Mucosa of descending colon (tissue), 3 donors: ENCODE data around the gene CROT. TPM values are rescaled to one million over a fixed set of nuclear protein-coding genes. Genes with fewer than 3 reads are reported as not detected.

Source experiments
- ATAC-seq: fragments of 200-7000 bp; cut with Tn5 transposase; one replicate; pipeline ENCODE4 v1.9.1; 2020; ENCODE audit warnings: mild to moderate bottlenecking, moderate library complexity
- DNase-seq, 3 donors: peaks; one replicate each; pipeline ENCODE4 v3.0.0-alpha.2; 2020
- H3K36me3 ChIP-seq: fragments of 200-600 bp; one replicate; pipeline ENCODE4 v1.8.0; 2021; ENCODE audit warnings: low read depth, mild to moderate bottlenecking
- H3K4me1 ChIP-seq: fragments of 200-600 bp; one replicate; pipeline ENCODE4 v1.8.0; 2021; ENCODE audit warnings: low read depth, mild to moderate bottlenecking
- H3K4me3 ChIP-seq: fragments of 200-600 bp; one replicate; pipeline ENCODE4 v1.8.0; 2021; ENCODE audit warnings: mild to moderate bottlenecking
- H3K9me3 ChIP-seq: fragments of 200-600 bp; one replicate; pipeline ENCODE4 v1.8.0; 2021; ENCODE audit warnings: mild to moderate bottlenecking
- intact Hi-C, 2 donors: fragments of 100-400 bp; cut with DNase I in 1 of 2; cut with micrococcal nuclease in 1 of 2; formaldehyde crosslinking; loops; one replicate each; pipeline versions ENCODE4 v1.11.0 to v1.11.1; 2022; cut with DNase I, micrococcal nuclease
- total RNA-seq, 3 donors: library from RNA; stranded (reverse); fragmentation: NEBNext Ultra II Directional in 2 of 3; extraction: Animal tissue kit (Norgen Biotek cat#: 25700) in 2 of 3; gene quantifications; one replicate each; pipeline versions ENCODE4 v1.2.1 to v1.2.4, GENCODE V29; 2021 to 2023
- TF ChIP-seq, protein P1 (sequence below): fragments of 200-600 bp; IDR thresholded peaks from one replicate; pipeline ENCODE4 v1.8.0; 2022; ENCODE audit warnings: antibody characterized with exemption, mild to moderate bottlenecking
- donor health status: DM: no; HTN: no; CAD: no; lungs with moderate emphysema.
- donor health status: DM: no; HTN: no; CAD: no.
- donor health status: DM: no; HTN: yes; CAD: no.

The CROT gene
- total RNA-seq, 3 donors from 2014 or later = 16.9 to 28.8 (median 23.6) TPM

DNA sequence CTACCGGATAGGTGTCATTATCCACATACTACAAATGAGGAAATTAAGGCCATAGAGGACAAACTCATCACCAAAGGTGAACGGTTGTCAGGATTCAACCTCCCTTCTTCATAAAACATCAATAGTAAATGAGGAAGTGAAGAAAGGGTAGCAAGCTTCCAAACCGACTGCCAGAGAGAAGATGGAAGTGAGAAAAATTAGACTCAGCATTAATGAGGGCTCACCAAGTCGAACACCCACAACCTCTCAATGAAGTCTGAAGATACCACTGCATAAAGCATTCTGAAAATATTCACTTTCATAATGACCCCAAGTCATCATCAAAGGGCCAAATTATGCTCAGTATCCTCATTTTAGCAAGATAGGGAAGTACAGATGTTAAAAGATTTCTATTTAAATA is 100.4 kb downstream of the CROT start:
- no peak for ATAC-seq
- H3K36me3 ChIP-seq = no peaks in the 10 kb centered on the region
- DNase-seq = no peak
- no peak overlapping the region for H3K4me3 ChIP-seq
- no peaks in the 10 kb centered on the region for H3K9me3 ChIP-seq
- TF ChIP-seq, protein P1, sequence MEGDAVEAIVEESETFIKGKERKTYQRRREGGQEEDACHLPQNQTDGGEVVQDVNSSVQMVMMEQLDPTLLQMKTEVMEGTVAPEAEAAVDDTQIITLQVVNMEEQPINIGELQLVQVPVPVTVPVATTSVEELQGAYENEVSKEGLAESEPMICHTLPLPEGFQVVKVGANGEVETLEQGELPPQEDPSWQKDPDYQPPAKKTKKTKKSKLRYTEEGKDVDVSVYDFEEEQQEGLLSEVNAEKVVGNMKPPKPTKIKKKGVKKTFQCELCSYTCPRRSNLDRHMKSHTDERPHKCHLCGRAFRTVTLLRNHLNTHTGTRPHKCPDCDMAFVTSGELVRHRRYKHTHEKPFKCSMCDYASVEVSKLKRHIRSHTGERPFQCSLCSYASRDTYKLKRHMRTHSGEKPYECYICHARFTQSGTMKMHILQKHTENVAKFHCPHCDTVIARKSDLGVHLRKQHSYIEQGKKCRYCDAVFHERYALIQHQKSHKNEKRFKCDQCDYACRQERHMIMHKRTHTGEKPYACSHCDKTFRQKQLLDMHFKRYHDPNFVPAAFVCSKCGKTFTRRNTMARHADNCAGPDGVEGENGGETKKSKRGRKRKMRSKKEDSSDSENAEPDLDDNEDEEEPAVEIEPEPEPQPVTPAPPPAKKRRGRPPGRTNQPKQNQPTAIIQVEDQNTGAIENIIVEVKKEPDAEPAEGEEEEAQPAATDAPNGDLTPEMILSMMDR = no peak
- no peaks in the 10 kb centered on the region for H3K4me1 ChIP-seq
- intact Hi-C loops = no loop called here

DNA sequence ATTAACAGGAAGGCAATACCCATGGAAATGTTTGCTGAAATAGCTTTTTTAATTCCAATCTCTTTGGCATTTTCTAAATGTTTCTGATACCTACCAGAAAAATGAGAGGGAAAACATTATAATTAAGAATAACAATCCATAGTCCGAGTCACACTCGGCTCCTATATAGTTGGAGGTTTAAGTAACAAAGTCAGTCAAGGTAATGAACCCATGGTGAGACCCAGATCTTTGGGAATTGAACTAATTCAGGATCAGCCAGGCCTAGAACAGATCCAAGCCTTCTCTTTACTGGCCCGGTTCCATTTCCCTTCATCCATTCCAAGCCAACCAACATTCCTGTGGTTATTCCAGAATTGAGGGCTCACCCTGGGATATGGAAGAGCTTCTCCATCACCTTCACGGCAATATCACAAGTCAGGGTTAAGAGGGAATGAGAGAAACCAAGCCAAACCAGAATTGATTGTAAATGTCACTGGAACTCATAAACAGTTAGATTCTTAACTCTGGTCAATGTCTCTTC is 101.7 kb downstream of the CROT start:
- intact Hi-C loops = no loop called here
- DNase-seq (no peak), ATAC-seq (no peak)
- TF ChIP-seq, protein P1 = no peak
- Histone ChIP-seq H3K36me3 (no peaks in the 10 kb centered on the region), H3K4me3 (no peak overlapping the region), H3K9me3 (no peaks in the 10 kb centered on the region), H3K4me1 (no peaks in the 10 kb centered on the region)

DNA sequence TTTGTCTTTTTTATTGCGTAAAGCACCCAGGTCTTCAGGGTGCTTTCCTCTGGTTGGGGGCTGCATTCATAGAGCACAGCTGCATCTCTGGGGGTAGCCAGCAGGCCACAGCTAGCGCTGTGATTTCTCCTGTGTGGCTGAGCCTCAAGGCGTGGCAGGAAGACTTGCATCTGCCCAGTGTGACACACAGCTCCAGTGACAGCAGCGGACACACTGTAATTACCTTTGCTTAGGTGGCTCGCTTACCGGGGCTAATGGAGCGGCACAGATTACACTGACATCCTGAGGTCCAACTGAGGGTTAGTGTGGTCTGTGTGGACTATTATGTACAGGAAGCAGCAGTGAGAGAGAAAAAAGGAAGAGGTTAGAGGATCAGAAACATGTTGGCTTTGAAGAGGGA is 102.9 kb downstream of the CROT start:
- intact Hi-C loops = no loop called here
- H3K9me3 ChIP-seq = no peaks in the 10 kb centered on the region
- no peaks in the 10 kb centered on the region for H3K36me3 ChIP-seq
- no peaks in the 10 kb centered on the region for H3K4me1 ChIP-seq
- no peak for DNase-seq
- TF ChIP-seq, protein P1 = no peak
- no peak for ATAC-seq
- no peak overlapping the region for H3K4me3 ChIP-seq

Other genes with a start within 250 kb of the CROT start
- 10 to 100 TPM; 48.4 to 94.5 (median 91.9) TPM for gene DMTF1, start 193.2 kb upstream of the CROT start, total RNA-seq
- gene TMEM243, start 125.9 kb upstream of the CROT start, total RNA-seq = 10 to 100 TPM; 13.8 to 17.5 (median 17.1) TPM
- 1 to 10 TPM in 2 of 3 donors, under 1 TPM in 1; 0.65 to 1.4 (median 1.2) TPM for gene ABCB4, start 130.0 kb downstream of the CROT start, total RNA-seq